GM12864 (cell line): ENCODE measurements around the gene MEGF6.

Source experiments
- DNase-seq: peaks from one replicate; pipeline ENCODE4 v3.0.0-alpha.2; 2011; ENCODE audit warnings: low read depth
- H3K4me3 ChIP-seq: 2 replicates; pipeline ENCODE4 v1.5.1; 2011; ENCODE audit warnings: mild to moderate bottlenecking, low read depth, low read length, control low read depth
- CTCF ChIP-seq: IDR thresholded peaks from 2 replicates; pipeline ENCODE4 v1.5.1; 2011; ENCODE audit warnings: low read depth, mild to moderate bottlenecking, moderate library complexity, low read length, control low read depth, inconsistent platforms; ENCODE audit errors: missing control alignments

Gene MEGF6, protein sequence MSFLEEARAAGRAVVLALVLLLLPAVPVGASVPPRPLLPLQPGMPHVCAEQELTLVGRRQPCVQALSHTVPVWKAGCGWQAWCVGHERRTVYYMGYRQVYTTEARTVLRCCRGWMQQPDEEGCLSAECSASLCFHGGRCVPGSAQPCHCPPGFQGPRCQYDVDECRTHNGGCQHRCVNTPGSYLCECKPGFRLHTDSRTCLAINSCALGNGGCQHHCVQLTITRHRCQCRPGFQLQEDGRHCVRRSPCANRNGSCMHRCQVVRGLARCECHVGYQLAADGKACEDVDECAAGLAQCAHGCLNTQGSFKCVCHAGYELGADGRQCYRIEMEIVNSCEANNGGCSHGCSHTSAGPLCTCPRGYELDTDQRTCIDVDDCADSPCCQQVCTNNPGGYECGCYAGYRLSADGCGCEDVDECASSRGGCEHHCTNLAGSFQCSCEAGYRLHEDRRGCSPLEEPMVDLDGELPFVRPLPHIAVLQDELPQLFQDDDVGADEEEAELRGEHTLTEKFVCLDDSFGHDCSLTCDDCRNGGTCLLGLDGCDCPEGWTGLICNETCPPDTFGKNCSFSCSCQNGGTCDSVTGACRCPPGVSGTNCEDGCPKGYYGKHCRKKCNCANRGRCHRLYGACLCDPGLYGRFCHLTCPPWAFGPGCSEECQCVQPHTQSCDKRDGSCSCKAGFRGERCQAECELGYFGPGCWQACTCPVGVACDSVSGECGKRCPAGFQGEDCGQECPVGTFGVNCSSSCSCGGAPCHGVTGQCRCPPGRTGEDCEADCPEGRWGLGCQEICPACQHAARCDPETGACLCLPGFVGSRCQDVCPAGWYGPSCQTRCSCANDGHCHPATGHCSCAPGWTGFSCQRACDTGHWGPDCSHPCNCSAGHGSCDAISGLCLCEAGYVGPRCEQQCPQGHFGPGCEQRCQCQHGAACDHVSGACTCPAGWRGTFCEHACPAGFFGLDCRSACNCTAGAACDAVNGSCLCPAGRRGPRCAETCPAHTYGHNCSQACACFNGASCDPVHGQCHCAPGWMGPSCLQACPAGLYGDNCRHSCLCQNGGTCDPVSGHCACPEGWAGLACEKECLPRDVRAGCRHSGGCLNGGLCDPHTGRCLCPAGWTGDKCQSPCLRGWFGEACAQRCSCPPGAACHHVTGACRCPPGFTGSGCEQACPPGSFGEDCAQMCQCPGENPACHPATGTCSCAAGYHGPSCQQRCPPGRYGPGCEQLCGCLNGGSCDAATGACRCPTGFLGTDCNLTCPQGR (N-terminal part only)

GRCh38 chr1:3611170-3612019, at the start of gene MEGF6:
TSS of gene MEGF6 (minus strand) at chr1:3611508. CDS start at chr1:3611268, 240 bp downstream.
- H3K4me3 ChIP-seq: no peak within 1 kb of the TSS
- no peak for TF ChIP-seq CTCF
- DNase-seq: no peak

DNA sequence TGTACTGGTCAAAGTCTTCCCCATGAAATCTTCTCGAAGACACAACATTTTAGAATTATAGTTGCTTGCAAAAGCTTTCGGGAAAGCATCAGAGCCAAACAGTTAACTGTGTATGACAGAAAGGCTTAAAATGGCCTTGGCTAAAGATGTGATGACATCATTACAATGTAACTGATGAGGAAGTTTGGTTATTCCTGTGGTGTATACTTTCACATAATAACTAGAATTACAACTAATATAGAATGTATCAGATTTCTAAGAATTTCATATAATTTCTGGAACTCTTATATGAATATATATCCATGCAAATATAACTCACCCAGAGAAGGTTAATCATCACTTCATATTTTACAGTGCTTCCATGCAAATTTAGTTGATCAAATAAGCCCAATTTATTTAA, 49.4 kb upstream of the MEGF6 start:
- TF ChIP-seq CTCF: no peak
- DNase-seq: no peak
- H3K4me3 ChIP-seq: no peak overlapping the region

DNA sequence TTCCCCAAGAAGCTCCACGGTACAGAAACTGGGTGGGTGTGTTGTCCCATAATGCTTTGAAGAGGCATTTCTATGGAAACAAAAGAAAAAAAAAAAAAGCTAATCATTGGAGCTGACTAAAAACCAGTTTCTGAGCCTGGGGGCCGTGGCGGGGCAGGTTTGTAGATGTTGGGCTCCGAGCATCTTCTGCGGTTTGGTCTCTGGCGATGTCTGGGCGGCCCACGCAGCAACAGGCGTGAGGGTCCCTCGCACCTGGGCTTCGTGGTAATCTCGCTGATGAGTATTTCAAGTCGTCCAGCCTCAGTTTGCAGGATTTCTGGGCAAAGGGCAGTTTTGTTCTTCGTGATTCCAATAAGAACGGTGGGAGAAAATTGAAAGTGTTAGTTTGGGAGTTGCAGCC, 47.8 kb upstream of the MEGF6 start:
- no peak for TF ChIP-seq CTCF
- H3K4me3 ChIP-seq: no peak overlapping the region
- no peak for DNase-seq

DNA sequence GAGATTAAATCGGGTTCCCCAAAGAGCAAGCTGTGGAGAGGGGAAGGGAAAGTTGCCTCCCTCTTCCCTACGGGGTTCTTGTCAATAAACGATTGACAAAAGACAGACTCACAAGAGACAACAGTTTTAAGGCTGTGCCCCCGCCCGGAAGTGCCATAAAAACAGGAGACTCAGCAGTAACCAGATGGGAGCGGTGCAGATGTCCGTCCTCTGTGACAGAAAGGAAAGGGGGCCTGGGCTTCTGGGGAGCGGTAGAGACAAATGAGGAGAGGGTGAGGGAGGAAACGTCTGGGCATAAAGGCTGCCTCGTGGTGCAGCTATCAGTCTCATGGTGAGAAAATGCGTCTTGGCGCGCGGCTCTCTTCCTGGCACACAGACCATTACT, 46.9 kb upstream of the MEGF6 start:
- H3K4me3 ChIP-seq: no peak overlapping the region
- no peak for DNase-seq
- TF ChIP-seq CTCF: no peak

DNA sequence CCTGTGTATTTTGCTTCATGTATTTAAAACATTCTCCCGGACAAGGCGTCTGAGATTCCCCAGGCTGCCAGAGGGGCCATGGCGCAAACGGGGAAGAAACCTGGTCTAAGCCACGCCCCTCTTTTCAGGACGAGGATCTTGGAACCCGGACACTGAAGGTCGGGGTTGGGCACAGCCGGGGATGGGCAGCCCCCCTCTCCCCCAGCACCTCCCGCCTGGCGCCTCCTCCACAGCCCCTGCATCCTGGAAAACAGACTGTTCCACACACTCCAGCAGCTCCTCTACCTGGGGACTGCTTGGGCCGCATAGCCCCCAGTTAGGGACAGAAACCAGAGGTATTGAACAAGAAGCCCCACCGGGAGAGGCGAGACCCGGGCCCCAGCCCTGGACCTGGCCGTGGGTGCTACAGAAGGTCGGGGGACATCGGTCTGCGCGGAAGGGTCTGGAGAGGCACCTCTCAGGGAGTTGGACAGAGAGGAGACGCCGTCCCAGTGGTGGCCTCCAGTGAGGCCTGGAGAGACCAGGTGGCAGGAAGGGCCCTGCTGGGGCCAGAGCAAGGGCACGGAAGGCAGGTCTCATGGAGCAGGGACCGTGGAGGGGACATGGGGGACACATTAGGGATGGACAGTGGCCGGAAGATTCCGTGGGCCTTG, 46.4 kb upstream of the MEGF6 start:
- no peak for TF ChIP-seq CTCF
- no peak for DNase-seq
- no peak overlapping the region; the same call in 1 of the 2 replicates for H3K4me3 ChIP-seq

DNA sequence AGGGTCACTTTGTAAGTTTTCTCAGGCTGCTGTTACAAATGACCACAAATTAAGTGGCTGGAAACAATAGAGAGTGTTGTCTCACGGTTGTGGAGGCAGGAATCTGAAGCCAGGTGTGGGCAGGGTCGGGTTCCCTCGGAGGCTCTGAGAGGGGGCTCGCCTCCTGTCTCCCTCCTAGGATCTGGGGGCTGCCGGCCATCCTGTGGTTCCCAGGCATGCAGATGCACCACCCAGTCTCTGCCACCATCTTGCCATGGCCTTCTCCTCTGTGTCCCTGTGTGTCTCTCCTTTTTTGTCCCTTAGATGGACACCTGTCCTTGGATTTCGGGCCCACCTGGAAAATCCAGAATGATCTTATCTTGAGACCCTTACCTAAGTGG, 45.8 kb upstream of the MEGF6 start:
- no peak for DNase-seq
- H3K4me3 ChIP-seq: peak overlapping the region; percentile 25
- TF ChIP-seq CTCF: no peak
